Activated T-cell treated with anti-CD3 and anti-CD28 coated beads for 24 hours (primary cell): ENCODE data around the gene MRC2.
"Not testable (repeated sequence)": the region's sequence is repeated elsewhere in the genome, so short reads cannot be mapped to it uniquely, and the experiment has no call there.

ENCODE experiments used
- DNase-seq: peaks from one replicate; pipeline ENCODE4 v3.0.0-alpha.2; 2020; ENCODE audit warnings: low read depth

MRC2 gene

GRCh38 chr17:62679866-62680377, 52.5 kb downstream of the MRC2 start:
- DNase-seq: no peak

GRCh38 chr17:62680541-62681052, 53.1 kb downstream of the MRC2 start:
- no peak for DNase-seq

GRCh38 chr17:62681061-62681938, 53.8 kb downstream of the MRC2 start:
- no peak for DNase-seq

- DNase-seq: no peak
Observed at GRCh38 chr17:62681939-62682381, 54.5 kb downstream of the MRC2 start.

GRCh38 chr17:62684179-62684578, 56.7 kb downstream of the MRC2 start:
- DNase-seq: no peak

- no peak for DNase-seq
Observed at GRCh38 chr17:62687997-62688396, 60.5 kb downstream of the MRC2 start.

- DNase-seq: no peak
Observed at GRCh38 chr17:62688398-62689160, 61.1 kb downstream of the MRC2 start.

- no peak for DNase-seq
Observed at GRCh38 chr17:62689441-62690167, 62.1 kb downstream of the MRC2 start.

- no peak for DNase-seq
Observed at GRCh38 chr17:62690168-62690897, 62.9 kb downstream of the MRC2 start.

- not testable (repeated sequence) for DNase-seq
Observed at GRCh38 chr17:62691589-62691915, 64.1 kb downstream of the MRC2 start.

GRCh38 chr17:62692159-62692651, 64.7 kb downstream of the MRC2 start:
- DNase-seq: no peak

- no peak for DNase-seq
Observed at GRCh38 chr17:62692721-62693431, 65.4 kb downstream of the MRC2 start.

GRCh38 chr17:62693616-62694409, 66.3 kb downstream of the MRC2 start:
- DNase-seq: no peak

- DNase-seq: not testable (repeated sequence)
Observed at GRCh38 chr17:62695093-62695738, 67.7 kb downstream of the MRC2 start.

GRCh38 chr17:62696256-62696655, 68.8 kb downstream of the MRC2 start:
- DNase-seq: no peak

GRCh38 chr17:62696726-62697490, 69.4 kb downstream of the MRC2 start:
- DNase-seq: no peak

GRCh38 chr17:62698459-62698858, 71.0 kb downstream of the MRC2 start:
- DNase-seq: not testable (repeated sequence)

- no peak for DNase-seq
Observed at GRCh38 chr17:62700964-62701705, 73.7 kb downstream of the MRC2 start.
